Measurements from ENCODE around the gene TNS1.

TNS1 gene

GRCh38 chr2:217988014-217988839, 14.6 kb downstream of the TNS1 start:
- TF ChIP-seq CTCF (IDR thresholded peaks at IDR 0.05; ENCODE audit: low read length) (peak; percentile 75), EZH2phosphoT487 (IDR thresholded peaks at IDR 0.05; ENCODE audit: low read length) (no peak)
- Histone ChIP-seq H3K4me2 (ENCODE audit: low read depth, low read length) (no peak overlapping the region), H3K79me2 (ENCODE audit: low read length) (no peaks in the 10 kb centered on the region), H3K36me3 (replicated peaks; ENCODE audit: insufficient read depth, low read length) (no peaks in the 10 kb centered on the region), H3K9ac (ENCODE audit: low read length) (no peak overlapping the region), H4K20me1 (ENCODE audit: insufficient read depth, low read length) (no peaks in the 10 kb centered on the region), H3K27ac (ENCODE audit: low read length) (no peak overlapping the region), H2AFZ (ENCODE audit: low read length) (no peak overlapping the region), H3K4me1 (ENCODE audit: low read length) (no peaks in the 10 kb centered on the region), H3K27me3 (replicated peaks; ENCODE audit: insufficient read depth, low read length) (0 out of 2 replicates have a peak, but pooled peaks cover 6% of the 10 kb centered on the region), H3F3A (ENCODE audit: insufficient read depth, low read length) (no peaks in the 10 kb centered on the region), H3K9me3 (replicated peaks; ENCODE audit: insufficient read depth, low read length) (no peaks in the 10 kb centered on the region), H3K4me3 (ENCODE audit: low read length) (no peak overlapping the region), H3K9me2 (replicated peaks; ENCODE audit: insufficient read depth, low read length) (no peaks in the 10 kb centered on the region)
- DNase-seq = peak; percentile 65

- no peak overlapping the region for H3K4me3 ChIP-seq (ENCODE audit: low read length)
- no peaks in the 10 kb centered on the region for H4K20me1 ChIP-seq (ENCODE audit: insufficient read depth, low read length)
- no peak overlapping the region for H3K4me2 ChIP-seq (ENCODE audit: low read depth, low read length)
- H3K36me3 ChIP-seq (replicated peaks; ENCODE audit: insufficient read depth, low read length) = no peaks in the 10 kb centered on the region
- H3K9me2 ChIP-seq (replicated peaks; ENCODE audit: insufficient read depth, low read length) = no peaks in the 10 kb centered on the region
- no peak for DNase-seq
- no peak overlapping the region for H3K27ac ChIP-seq (ENCODE audit: low read length)
- no peak for TF ChIP-seq EZH2phosphoT487 (IDR thresholded peaks at IDR 0.05; ENCODE audit: low read length)
- TF ChIP-seq CTCF (IDR thresholded peaks at IDR 0.05; ENCODE audit: low read length) = no peak
- no peak for TF ChIP-seq EZH2 (optimal IDR thresholded peaks at IDR 0.05; ENCODE audit: low read depth, low read length)
- H3K9me3 ChIP-seq (replicated peaks; ENCODE audit: insufficient read depth, low read length) = no peaks in the 10 kb centered on the region
- no peaks in the 10 kb centered on the region for H3K79me2 ChIP-seq (ENCODE audit: low read length)
- no peak overlapping the region for H2AFZ ChIP-seq (ENCODE audit: low read length)
- H3K27me3 ChIP-seq (replicated peaks; ENCODE audit: insufficient read depth, low read length) = no peaks in the 10 kb centered on the region
- no peaks in the 10 kb centered on the region for H3K4me1 ChIP-seq (ENCODE audit: low read length)
- no peak overlapping the region for H3K9ac ChIP-seq (ENCODE audit: low read length)
- no peaks in the 10 kb centered on the region for H3F3A ChIP-seq (ENCODE audit: insufficient read depth, low read length)
These were observed 15.4 kb downstream of the TNS1 start for GRCh38 chr2:217987391-217987790.

GRCh38 chr2:217986256-217986961, 16.4 kb downstream of the TNS1 start:
- Histone ChIP-seq H3K27me3 (replicated peaks; ENCODE audit: insufficient read depth, low read length) (no peaks in the 10 kb centered on the region), H3K4me1 (ENCODE audit: low read length) (no peaks in the 10 kb centered on the region), H3K9me3 (replicated peaks; ENCODE audit: insufficient read depth, low read length) (no peaks in the 10 kb centered on the region), H3K36me3 (replicated peaks; ENCODE audit: insufficient read depth, low read length) (no peaks in the 10 kb centered on the region), H3K4me2 (ENCODE audit: low read depth, low read length) (no peak overlapping the region), H3K27ac (ENCODE audit: low read length) (no peak overlapping the region), H3F3A (ENCODE audit: insufficient read depth, low read length) (no peaks in the 10 kb centered on the region), H3K9me2 (replicated peaks; ENCODE audit: insufficient read depth, low read length) (no peaks in the 10 kb centered on the region), H4K20me1 (ENCODE audit: insufficient read depth, low read length) (no peaks in the 10 kb centered on the region), H3K79me2 (ENCODE audit: low read length) (no peaks in the 10 kb centered on the region), H3K9ac (ENCODE audit: low read length) (no peak overlapping the region), H2AFZ (ENCODE audit: low read length) (no peak overlapping the region), H3K4me3 (ENCODE audit: low read length) (no peak overlapping the region)
- no peak for DNase-seq
- TF ChIP-seq EZH2phosphoT487 (IDR thresholded peaks at IDR 0.05; ENCODE audit: low read length) (no peak), CTCF (IDR thresholded peaks at IDR 0.05; ENCODE audit: low read length) (no peak), EZH2 (optimal IDR thresholded peaks at IDR 0.05; ENCODE audit: low read depth, low read length) (no peak)

Data from MM.1S (cell line).